B cell (primary cell): ENCODE data around the gene OTOA. TPM values are rescaled to one million over a fixed set of nuclear protein-coding genes. Genes with fewer than 3 reads are reported as not detected.

Experiments
- ATAC-seq: fragments of 200-7000 bp; cut with Tn5 transposase; one replicate; pipeline ENCODE4 v1.10.0; 2021; ENCODE audit warnings: low read depth, mild to moderate bottlenecking, moderate number of reproducible peaks, moderate library complexity
- CTCF ChIA-PET: fragments of 350-600 bp; sonication (Branson Sonifier 250); formaldehyde crosslinking; loops from one replicate; lab custom pipeline; 2021; ENCODE audit warnings: antibody characterized with exemption, inconsistent platforms; lab: Charles Lee
- POLR2A ChIA-PET: fragments of 350-600 bp; sonication (Branson Sonifier 250); formaldehyde crosslinking; loops from one replicate; lab custom pipeline; 2021; ENCODE audit warnings: antibody characterized with exemption; lab: Charles Lee
- DNase-seq: peaks from one replicate; pipeline ENCODE4 v3.0.0; 2013
- H2AFZ ChIP-seq: 2 replicates; pipeline ENCODE4 v1.6.1; 2012; ENCODE audit warnings: mild to moderate bottlenecking, low read depth, low read length; ENCODE audit not compliant: insufficient read depth, poor library complexity, severe bottlenecking
- H3K27ac ChIP-seq, 2 donors: 1 replicate in 1 of 2; 2 replicates in 1 of 2; pipeline ENCODE4 v1.5.1; 2012 to 2013; ENCODE audit warnings: low read length in 2 of 2, mild to moderate bottlenecking in 2 of 2, moderate library complexity in 1 of 2
- H3K27me3 ChIP-seq, 4 experiments: fragments of 200-600 bp in 1 of 4; sonication (generic) in 1 of 4; replicated peaks in 1 of 4; 1 replicate in 2 of 4; 2 replicates in 2 of 4; pipeline versions ENCODE4 v1.6.1 to v1.7.0; 2013 to 2016; ENCODE audit warnings: low read length in 3 of 4, mild to moderate bottlenecking in 2 of 4, mixed read lengths in 1 of 4, moderate library complexity in 1 of 4; ENCODE audit not compliant: insufficient read depth in 4 of 4, control insufficient read depth in 3 of 4; ENCODE audit errors: control extremely low read depth in 1 of 4
- H3K36me3 ChIP-seq, 2 experiments: replicated peaks in 1 of 2; 1 replicate in 1 of 2; 2 replicates in 1 of 2; pipeline versions ENCODE4 v1.6.1 to v1.7.1; 2013; ENCODE audit warnings: low read length in 1 of 2; ENCODE audit not compliant: insufficient read depth in 2 of 2, control insufficient read depth in 1 of 2; ENCODE audit errors: control extremely low read depth in 1 of 2, extremely low read depth in 1 of 2
- H3K4me1 ChIP-seq, 2 donors: fragments of 200-600 bp in 1 of 2; sonication (generic) in 1 of 2; 1 replicate in 1 of 2; 2 replicates in 1 of 2; pipeline versions ENCODE4 v1.5.1 to v1.6.1; 2013 to 2017; ENCODE audit warnings: low read length in 2 of 2; ENCODE audit not compliant: control insufficient read depth in 2 of 2, insufficient read depth in 2 of 2
- H3K4me2 ChIP-seq: replicated peaks from 2 replicates; pipeline ENCODE3; 2012; ENCODE audit warnings: mild to moderate bottlenecking, low read depth, low read length; ENCODE audit not compliant: poor library complexity, severe bottlenecking
- H3K4me3 ChIP-seq, 5 experiments: fragments of 200-600 bp in 1 of 5; sonication (generic) in 1 of 5; 1 replicate in 3 of 5; 2 replicates in 2 of 5; pipeline versions ENCODE4 v1.5.1 to v1.7.0; 2011 to 2016; ENCODE audit warnings: low read length in 4 of 5, mild to moderate bottlenecking in 4 of 5, low read depth in 2 of 5, control low read depth in 1 of 5, moderate library complexity in 1 of 5; ENCODE audit not compliant: insufficient read depth in 1 of 5; ENCODE audit errors: control extremely low read depth in 1 of 5, extremely low read depth in 1 of 5
- H3K79me2 ChIP-seq: fragments of 200-600 bp; sonication (generic); one replicate; pipeline ENCODE4 v1.6.0; 2016; ENCODE audit warnings: low read length; ENCODE audit not compliant: control insufficient read depth, insufficient read depth
- H3K9ac ChIP-seq: fragments of 200-600 bp; sonication (generic); 2 replicates; pipeline ENCODE4 v1.6.1; 2017; ENCODE audit warnings: mild to moderate bottlenecking, low read length, moderate library complexity
- H3K9me3 ChIP-seq, 3 donors: one replicate each; pipeline versions ENCODE4 v1.6.1 to v1.7.1; 2013; ENCODE audit warnings: low read length in 2 of 3; ENCODE audit not compliant: control insufficient read depth in 2 of 3, insufficient read depth in 1 of 3; ENCODE audit errors: control extremely low read depth in 1 of 3
- H4K20me1 ChIP-seq: 2 replicates; pipeline ENCODE4 v1.6.0; 2012; ENCODE audit warnings: mild to moderate bottlenecking, low read length; ENCODE audit not compliant: insufficient read depth, control insufficient read depth, poor library complexity, severe bottlenecking
- H3K27ac Mint-ChIP-seq: one replicate; pipeline ENCODE4 v1.8.0; 2021; ENCODE audit warnings: mixed read lengths
- H3K27me3 Mint-ChIP-seq: one replicate; pipeline ENCODE4 v1.8.0; 2021; ENCODE audit warnings: mixed read lengths
- H3K4me1 Mint-ChIP-seq: one replicate; pipeline ENCODE4 v1.8.0; 2021; ENCODE audit warnings: mixed read lengths
- H3K4me3 Mint-ChIP-seq: one replicate; pipeline ENCODE4 v1.8.0; 2021; ENCODE audit warnings: mixed read lengths
- H3K9me3 Mint-ChIP-seq: one replicate; pipeline ENCODE4 v1.8.0; 2022; ENCODE audit warnings: mixed read lengths; ENCODE audit not compliant: insufficient read depth
- CTCF ChIP-seq: fragments of 200-600 bp; IDR thresholded peaks from one replicate; pipeline ENCODE4 v1.8.0; 2022; ENCODE audit warnings: antibody characterized with exemption, mild to moderate bottlenecking
- EZH2 ChIP-seq: IDR thresholded peaks from 2 replicates; pipeline ENCODE4 v1.6.1; 2012; ENCODE audit warnings: borderline replicate concordance, low read depth, mild to moderate bottlenecking, moderate library complexity, low read length; ENCODE audit not compliant: insufficient read depth, poor library complexity, severe bottlenecking
- WGBS: methylation state at CpG from one replicate; pipeline ENCODE4 v1.1.5; 2013; ENCODE audit warnings: missing lambda C conversion rate; ENCODE audit not compliant: insufficient coverage; 5-methylcytosine and 5-hydroxymethylcytosine counted together
- intact Hi-C: fragments of 100-400 bp; cut with micrococcal nuclease; formaldehyde crosslinking; loops from one replicate; pipeline ENCODE4 v1.10.0; 2022
- polyA plus RNA-seq: library from polyadenylated mRNA; depleted of rRNA; stranded (reverse); fragments of >200 nt; gene quantifications from 2 replicates; pipeline ENCODE4 v1.2.3, GENCODE V29; 2012
- total RNA-seq, 2 donors: library from RNA; stranded (reverse); fragments of 120-200 nt in 1 of 2; gene quantifications; 1 replicate in 1 of 2; 2 replicates in 1 of 2; pipeline versions ENCODE4 v1.2.3 to v1.2.4, GENCODE V29; 2013 to 2022

The OTOA gene
- total and polyA plus RNA-seq, 2 donors (not counting 1 experiment from before 2014, with no cell fraction given) = 0.39 TPM; not detected in 1

DNA sequence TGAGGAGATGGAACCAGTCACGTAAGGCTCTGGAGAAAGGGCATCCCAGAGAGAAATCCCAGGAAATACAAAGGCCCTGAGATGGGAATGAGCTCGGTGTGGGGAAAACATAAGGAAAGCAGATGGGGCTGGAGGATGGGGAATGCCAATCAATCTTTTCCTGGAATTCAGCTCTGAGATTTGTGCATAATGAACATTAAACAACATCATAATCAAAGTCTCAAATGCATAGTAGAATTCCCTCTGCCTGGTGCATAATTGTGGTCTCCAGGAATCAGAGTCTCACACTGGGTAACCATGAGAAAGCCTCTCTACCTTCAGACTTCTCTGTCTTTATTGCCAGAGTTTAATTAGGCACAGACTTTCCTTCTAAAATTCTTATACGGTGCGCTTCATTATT is 30.8 kb downstream of the OTOA start:
- Histone ChIP-seq H3K4me1 (no peaks in the 10 kb centered on the region), H4K20me1 (no peaks in the 10 kb centered on the region), H3K9me3 (no peaks in the 10 kb centered on the region), H3K27ac (no peak overlapping the region), H2AFZ (no peak overlapping the region), H3K27me3 (peaks cover 0 to 2% (median 0%) of the 10 kb centered on the region in 4 experiments), H3K4me3 (no peak overlapping the region), H3K79me2 (no peaks in the 10 kb centered on the region), H3K36me3 (no peaks in the 10 kb centered on the region), H3K9ac (no peak overlapping the region), H3K4me2 (no peak overlapping the region)
- POLR2A ChIA-PET = interaction anchor here (0.6 kb wide), 1 partner anchor 12 kb away, joined by 4 read pairs; no protein-coding TSS in a partner anchor
- Mint-ChIP-seq H3K4me3 (no peak overlapping the region), H3K27me3 (peaks cover 14% of the 10 kb centered on the region), H3K9me3 (no peaks in the 10 kb centered on the region), H3K4me1 (no peaks in the 10 kb centered on the region), H3K27ac (no peak overlapping the region)
- ATAC-seq (no peak), DNase-seq (no peak)
- 100% methylated on average over 1 of the region's 4 CpGs for WGBS
- CTCF ChIA-PET = interaction anchor here (1.2 to 2.0 kb wide), 3 partner anchors 11 to 14 kb away, joined by 3 to 6 read pairs (median 4); no protein-coding TSS in a partner anchor
- TF ChIP-seq EZH2 (no peak), CTCF (no peak)
- intact Hi-C loops = no loop called here

DNA sequence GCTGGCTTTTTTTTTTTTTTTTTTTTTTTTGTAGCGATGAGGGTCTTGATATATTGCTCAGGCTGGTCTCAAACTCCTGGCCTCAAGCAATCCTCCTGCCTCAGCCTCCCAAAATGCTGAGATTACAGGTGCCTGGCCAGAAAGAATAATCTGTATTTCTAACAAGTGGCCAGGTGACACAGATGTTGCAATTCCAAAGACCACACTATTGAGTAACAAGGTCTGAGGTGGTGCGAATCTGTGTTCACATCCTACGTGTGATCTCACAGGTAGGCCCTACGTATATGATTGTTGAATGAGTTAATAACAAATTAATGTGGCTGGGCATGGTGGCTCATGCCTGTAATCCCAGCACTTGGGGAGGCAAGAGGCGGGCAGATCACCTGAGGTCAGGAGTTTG is 33.3 kb downstream of the OTOA start:
- no peaks in the 10 kb centered on the region for H4K20me1 ChIP-seq
- H3K9ac ChIP-seq = no peak overlapping the region
- no peak overlapping the region for H3K4me2 ChIP-seq
- no peaks in the 10 kb centered on the region for H3K9me3 Mint-ChIP-seq
- H3K4me3 Mint-ChIP-seq = no peak overlapping the region
- DNase-seq (no peak), ATAC-seq (no peak)
- H3K27me3 ChIP-seq = peaks cover 0 to 2% (median under 1%) of the 10 kb centered on the region in 4 experiments
- H3K4me3 ChIP-seq = no peak overlapping the region
- ChIA-PET CTCF (interaction anchor here (1.0 to 1.7 kb wide), 2 partner anchors 12 to 52 kb away, joined by 3 to 5 read pairs; no protein-coding TSS in a partner anchor), POLR2A (no interaction called here)
- intact Hi-C loops = no loop called here
- H3K36me3 ChIP-seq = no peaks in the 10 kb centered on the region
- peaks cover 0 to 2% (median 0%) of the 10 kb centered on the region in 3 donors for H3K9me3 ChIP-seq
- no peaks in the 10 kb centered on the region for H3K4me1 Mint-ChIP-seq
- no peak overlapping the region for H3K27ac Mint-ChIP-seq
- 90% methylated on average over 2 of the region's 5 CpGs for WGBS
- no peak for TF ChIP-seq EZH2
- no peak for TF ChIP-seq CTCF
- H3K27ac ChIP-seq = no peak overlapping the region
- peaks cover 16% of the 10 kb centered on the region for H3K27me3 Mint-ChIP-seq
- no peak overlapping the region for H2AFZ ChIP-seq
- no peaks in the 10 kb centered on the region for H3K4me1 ChIP-seq
- H3K79me2 ChIP-seq = no peaks in the 10 kb centered on the region
